GM21390 (cell line): ENCODE data around the gene PID1.
"Not testable (repeated sequence)": the region's sequence is repeated elsewhere in the genome, so short reads cannot be mapped to it uniquely, and the experiment has no call there.

Experiments used
- ATAC-seq: cut with Tn5 transposase; IDR thresholded peaks from one replicate; pipeline ENCODE4 v1.9.1; 2021; ENCODE audit not compliant: unreplicated experiment

PID1 gene

DNA sequence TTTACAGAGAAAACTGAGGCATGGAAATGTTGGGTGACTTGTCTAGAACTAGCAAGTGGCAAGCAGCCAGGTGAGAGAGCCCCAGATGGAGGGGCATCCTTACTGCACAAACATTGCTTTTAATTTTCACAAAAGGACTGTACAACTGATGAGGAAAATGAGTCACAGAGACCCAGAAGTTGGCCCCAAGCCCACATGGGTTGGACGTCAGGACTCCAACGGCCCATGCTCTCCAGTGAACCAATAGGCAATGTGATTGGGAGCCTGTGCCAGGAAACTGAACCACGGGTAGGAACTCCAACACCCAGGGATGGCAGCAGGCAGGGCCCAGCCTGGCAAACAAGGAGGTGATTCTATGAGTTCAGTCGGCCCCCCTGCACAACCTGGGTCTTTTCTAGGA lies 50.8 kb downstream of the PID1 start:
- ATAC-seq = no peak

DNA sequence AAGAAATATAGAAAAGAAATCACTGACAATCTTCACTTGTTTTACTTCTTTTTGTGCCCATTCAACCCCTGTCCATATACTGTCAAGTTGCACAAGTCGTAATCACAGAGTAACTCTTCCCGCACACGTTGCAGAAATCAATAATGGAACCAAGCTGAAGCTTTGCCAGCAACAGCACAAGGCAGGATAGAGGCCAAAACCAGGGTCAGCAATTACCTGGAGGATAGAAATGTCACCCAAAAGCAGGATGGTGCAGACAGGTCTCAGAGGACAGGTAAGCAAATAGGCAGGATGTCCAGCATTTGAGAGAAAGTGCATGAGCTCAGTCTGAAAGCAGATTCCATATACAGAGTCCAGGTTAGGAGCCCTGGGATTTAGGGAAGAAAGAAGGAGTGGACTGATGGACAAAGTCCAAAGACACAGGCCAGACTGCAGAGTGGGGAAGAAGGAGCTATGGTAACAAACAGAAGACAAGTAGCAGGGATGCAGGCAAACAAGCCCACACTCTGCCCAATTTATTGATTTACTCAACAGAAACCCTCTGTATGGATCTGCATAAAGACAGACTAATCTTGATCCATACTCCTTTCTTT lies 52.7 kb downstream of the PID1 start:
- ATAC-seq = no peak

DNA sequence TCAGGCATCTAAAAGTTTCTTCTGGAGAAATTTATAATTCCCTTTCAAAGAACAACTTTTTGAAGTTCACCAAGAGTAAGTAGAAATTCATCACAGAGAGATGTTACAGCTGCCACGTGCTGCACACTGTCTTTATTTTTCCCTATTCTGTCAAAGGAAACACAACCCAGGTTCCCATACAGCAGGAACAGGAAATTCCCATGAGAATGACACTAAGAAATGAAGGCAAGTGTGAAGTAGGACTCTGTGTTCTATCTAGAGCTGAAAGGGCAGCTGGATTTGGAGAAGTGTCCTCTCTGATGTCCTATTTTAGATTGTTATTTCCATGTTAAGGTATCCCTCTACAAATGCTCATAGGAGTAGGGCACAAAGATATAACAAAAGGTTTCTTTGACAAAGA lies 58.8 kb downstream of the PID1 start:
- ATAC-seq = no peak

DNA sequence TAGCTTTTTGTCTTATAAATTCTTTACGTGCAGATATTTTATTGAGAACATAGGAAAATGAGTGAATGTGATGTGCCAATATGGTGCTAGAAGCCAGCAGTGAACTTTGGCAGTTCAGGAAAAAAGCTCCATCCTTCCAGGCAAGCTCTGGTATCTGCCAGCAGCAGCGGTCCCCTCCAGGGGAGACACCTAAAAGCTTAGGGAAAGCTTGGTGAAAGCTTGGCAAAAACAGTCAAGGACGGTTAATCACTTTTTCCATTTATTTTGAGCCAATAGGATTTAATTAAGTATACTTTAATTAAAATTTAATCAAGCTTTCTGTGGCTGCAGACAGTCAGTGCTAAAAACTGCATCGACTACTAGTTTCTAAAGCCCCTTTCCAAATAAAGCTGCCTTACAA lies 60.4 kb downstream of the PID1 start:
- ATAC-seq = no peak

DNA sequence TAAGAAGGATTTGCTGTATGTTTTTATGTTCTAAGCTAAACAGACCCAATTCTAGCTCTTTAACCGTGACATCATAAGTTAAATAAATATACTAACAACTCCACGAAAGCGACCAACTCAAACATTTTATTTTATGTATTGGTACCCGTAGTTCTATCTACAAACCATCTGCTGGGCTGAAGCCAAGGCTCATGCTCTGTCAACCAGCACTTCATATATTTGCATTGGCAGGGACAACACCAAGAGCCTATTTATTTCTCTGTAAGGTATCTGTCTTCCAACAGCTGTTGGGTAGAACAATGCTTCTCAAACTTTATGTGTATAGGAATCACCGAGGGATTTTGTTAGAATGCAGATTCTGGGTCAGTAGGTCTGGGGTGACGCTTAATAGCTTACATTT lies 64.5 kb downstream of the PID1 start:
- no peak for ATAC-seq

DNA sequence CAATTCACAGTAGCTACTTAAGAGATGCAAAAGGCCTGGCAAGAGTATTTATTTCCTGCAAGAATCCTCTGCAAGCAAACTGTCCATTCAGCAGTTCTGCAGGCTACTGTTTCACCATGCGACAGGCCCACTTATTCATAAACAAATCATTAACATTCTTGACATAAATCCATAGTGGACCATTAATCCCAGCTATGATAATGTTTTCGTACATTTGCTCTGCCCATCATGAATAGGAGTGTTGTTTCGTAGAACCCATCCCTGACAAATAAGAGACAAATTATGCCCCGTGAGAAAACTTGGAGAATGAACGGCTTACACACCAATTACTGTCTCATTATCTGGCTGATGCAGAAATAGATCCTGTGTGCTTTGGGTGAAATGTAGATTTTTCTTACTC lies 65.4 kb downstream of the PID1 start:
- ATAC-seq = no peak

DNA sequence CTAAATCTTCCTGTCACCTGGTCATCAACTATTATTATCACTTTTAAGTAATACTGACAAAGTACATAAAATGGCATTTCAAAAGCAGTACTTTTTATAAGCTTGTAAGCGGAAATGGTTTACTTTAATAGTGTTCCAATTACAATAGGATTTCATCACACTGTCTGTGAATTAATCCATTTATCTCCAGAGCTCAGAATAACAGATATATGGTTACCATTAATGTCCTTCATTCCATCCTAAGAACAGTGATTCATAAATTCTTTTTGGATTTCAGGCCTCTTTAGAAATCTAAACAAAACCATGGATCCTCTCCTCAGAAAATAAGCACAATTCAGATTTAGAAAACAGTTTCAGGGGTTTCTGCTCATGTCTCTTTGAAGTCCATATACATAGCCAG lies 68.4 kb downstream of the PID1 start:
- no peak for ATAC-seq

DNA sequence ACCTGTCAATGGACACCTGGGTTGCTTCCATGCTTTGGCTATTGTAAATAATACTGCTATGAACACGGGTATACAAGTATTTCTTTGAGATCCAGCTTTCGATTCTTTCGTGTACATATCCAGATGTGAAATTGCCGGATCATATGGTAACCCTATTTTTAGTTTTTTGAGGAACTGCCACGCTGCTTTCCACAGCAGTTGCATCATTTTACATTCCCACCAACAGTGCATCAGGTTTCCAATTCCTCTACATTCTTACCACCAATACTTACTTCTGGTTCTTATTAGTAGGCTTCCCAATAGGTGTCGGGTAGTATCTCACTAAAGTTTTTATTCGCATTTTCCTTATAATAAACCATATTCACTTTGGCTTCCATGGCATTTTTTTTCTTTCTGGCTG lies 69.6 kb downstream of the PID1 start:
- no peak for ATAC-seq

DNA sequence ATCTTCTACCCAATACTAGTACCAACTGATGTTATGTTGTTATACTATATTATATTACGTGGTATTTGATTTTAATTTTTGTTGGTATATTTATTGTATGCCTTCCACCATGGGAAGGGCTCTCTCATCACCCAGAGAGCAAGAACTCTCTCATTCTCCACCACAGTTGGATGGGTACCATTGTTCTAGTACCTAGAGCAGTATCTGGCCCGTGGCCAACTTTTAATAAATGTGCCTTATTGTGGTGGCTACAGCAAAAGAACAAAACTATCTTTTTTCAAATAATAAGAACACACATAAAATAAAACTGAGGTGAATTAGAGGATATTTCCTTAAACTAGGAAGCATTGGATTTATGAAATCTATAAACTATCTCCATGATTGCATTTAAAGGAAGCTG lies 71.8 kb downstream of the PID1 start:
- no peak for ATAC-seq

DNA sequence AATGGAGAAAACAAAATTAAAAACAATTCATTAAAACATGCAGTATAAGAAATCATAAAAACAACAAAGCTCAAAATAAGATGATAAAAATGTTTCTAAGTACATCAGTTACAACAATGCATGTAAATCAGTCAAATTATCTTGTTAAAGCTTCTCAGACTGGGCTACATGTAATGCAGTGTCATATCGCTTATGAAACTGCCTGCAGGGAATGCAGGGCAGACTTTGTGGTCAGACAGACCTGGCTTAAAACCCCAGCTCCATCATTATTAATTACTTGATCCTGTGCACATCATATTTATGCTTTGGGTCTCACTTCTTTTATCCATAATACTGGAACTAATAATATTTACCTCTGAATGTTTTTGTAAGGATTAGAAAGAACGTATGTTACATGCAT lies 74.6 kb downstream of the PID1 start:
- ATAC-seq = no peak

DNA sequence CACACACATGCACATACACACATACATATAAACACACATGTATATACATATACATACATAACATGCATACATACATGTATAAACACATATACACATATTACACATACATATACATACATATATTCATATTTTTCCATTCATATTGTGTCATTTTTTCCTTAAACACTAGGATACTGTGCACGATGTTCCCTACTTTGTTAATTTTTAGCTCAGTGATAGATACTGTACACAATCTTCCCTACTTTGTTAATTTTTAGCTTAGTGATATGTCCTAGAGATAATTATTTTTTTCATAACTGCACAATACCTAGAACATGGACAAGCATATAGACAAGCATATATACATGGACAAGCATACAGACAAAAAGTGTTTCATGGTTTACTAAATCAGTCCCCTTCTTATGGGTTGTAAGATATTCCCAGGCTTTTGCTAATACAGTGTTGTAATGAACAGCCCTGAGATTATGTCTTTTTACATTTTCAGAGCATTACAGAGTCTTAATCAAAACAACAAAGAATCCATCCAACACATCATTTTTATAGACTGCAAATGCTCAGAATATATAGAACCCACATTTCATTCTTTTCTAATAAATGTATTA lies 75.6 kb downstream of the PID1 start:
- no peak for ATAC-seq

DNA sequence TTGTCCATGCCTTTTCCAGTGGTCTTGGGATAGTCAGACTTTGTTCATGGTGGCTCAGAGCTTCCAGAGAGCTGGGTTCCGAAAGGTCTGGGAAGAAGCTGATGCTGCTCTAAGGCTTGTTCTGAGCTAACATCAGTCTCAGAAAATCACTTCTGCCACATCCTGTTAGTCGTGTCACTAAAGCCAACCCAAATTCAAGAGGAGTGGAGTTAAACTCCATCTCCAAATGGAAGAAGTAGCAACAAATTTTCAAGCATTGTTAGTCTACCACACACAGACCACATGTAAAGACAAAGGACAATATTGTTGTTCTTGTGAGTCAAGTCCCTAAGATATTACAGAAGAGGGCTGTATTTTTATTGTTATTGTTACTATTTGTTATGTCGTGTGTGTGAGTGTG lies 77.8 kb downstream of the PID1 start:
- ATAC-seq = no peak

DNA sequence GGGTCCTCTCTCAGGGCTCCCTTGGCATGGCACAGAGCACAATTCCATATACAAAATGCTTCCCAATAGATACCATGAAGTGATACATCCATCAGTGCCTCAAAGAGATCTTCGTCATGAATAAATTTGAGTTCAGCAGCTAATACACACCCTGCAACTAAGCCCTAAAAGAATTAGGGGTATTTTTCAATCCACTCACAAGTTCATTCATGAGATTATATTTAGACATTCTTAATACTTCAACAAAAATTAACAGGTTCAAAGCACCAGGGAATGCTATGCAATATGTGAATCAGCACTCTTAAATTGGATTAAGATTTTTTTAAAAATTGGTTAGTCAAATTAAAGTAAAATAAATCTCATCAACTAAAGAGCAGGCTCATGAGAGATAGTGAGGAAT lies 79.7 kb downstream of the PID1 start:
- ATAC-seq = no peak

DNA sequence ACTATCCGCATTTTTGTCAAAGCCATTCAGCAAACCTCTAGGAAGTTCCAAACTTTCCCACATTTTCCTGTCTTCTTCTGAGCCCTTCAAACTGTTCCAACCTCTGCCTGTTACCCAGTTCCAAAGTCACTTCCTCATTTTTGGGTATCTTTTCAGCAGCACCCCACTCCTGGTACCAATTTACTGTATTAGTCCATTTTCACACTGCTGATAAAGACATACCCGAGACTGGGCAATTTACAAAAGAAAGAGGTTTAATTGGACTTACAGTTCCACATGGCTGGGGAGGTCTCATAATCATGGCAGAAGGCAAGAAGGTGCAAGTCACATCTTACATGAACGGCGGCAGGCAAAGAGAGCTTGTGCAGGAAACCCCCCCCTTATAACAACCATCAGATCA lies 84.0 kb downstream of the PID1 start:
- not testable (repeated sequence) for ATAC-seq

DNA sequence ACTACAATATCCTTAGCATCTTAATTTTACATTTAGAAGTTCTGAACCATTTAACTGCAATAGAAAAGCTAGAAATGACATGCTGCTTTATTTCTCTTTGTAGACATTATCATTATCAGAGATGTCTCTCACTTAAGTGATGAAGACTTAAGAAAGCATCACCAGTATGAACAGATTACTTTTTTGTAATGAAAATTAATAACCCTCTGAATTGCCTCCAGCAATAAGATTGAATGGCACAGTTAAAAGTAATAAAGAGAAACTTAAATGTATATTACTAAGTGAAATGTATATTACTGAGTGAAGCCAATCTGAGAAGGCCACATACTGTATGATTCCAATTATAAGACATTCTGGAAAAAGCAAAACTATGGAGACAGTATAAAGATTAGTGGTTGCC lies 89.4 kb downstream of the PID1 start:
- ATAC-seq = no peak

DNA sequence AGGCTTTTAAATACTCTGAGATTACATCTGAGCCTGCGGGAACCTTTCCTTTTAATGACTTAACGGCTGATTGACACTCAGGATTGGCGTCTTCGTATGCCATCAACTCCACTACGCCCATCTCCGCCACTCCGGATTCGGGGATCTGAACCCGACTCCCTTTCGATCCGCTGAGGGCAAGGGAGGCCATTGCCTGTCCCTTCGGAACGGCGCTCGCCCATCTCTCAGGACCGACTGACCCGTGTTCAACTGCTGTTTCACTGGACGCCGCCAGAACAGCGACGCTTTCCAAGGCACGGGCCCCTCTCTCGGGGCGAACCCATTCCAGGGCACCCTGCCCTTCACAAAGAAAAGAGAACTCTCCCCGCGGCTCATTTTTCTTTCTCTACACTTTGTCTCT lies 90.4 kb downstream of the PID1 start:
- ATAC-seq = no peak

DNA sequence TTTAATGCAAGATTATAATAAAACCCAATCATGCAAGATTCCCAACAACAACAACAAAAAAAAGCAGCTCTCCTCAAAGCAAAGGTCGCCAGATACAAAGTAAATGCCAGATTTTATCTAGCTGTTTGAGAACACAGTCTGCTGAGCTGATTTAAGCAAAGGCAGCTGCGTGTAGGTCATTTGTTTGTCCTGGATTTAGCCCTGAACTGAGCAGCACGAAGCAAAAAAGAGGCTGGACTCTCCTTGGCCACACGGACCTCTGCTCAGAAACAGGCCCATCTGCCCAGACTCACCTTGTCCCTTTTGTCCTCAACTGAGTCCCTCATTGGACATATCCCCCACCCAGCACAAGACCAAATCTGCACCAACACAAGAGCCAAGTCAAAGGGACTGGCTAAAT lies 91.5 kb downstream of the PID1 start:
- no peak for ATAC-seq

DNA sequence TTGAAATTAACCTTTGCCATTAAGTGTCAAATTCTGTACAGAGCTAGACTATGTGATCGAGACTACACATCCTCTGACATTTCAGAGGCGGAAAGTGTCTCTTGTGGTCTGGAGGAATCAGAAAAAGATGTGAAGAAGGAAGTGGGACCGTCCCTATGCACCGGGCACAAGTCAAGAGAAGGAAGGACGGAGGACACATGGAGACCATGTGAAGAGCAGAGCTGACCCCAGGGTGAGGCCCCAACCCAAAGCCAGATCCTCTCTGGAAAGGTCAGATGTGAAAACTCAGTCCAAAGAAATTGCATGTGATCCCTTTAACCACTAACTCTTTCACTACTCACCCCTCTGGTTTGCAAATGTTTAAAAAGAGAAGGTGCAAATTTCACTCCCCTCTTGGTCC lies 92.4 kb downstream of the PID1 start:
- no peak for ATAC-seq

DNA sequence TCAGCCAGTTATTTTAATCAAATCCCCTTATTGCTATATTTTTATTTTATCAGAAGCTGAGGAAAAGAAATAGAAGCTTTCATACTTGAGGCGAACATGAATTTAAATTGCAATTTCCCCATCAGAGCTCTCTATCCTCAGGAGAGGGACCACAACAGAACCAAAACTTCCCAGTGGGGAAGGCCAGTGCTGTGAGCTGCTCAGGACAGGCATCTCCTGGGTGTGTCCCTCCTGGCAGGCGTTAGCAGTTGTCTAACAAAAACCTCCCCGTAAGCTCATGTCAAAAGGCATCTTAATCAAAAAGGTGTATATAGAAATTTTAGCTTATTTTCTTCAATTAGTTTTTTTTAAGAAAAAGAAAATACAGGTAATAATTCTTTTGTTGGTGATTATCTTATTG lies 93.0 kb downstream of the PID1 start:
- ATAC-seq = no peak

DNA sequence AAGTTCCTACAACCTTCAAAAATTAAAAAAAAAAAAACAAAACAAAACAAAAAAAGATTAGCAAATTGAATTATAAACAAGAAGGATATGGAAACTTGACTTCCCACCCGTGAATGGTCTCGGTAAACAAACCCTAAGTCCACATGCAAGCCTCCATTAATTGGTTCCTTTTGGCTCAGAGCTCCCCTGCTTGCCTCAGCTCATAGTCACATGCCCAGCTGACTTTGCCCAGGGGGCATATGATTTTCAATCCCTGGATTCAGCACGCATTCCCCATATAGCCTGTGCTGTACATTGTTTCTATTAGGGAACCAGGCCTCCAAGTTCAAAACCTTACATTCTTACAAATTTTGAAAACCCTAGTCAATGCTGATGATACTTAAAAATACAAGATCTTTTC lies 95.0 kb downstream of the PID1 start:
- no peak for ATAC-seq

DNA sequence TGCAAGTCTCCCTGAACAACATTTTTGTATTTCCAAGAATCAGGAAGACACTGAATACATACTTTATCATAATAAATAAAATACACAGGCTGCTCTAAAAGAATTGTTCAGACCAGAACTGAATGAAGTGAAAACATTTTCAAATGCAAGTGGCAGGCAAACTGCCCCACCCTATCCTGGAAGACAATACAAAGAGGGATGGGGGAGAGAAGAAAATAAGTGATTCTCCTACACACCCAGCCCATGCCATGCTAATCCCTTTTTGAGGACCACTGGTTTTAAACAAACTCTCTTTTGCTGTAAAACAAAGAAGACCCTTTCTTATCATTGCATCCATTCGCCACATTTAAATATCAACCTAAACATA lies 95.6 kb downstream of the PID1 start:
- no peak for ATAC-seq

DNA sequence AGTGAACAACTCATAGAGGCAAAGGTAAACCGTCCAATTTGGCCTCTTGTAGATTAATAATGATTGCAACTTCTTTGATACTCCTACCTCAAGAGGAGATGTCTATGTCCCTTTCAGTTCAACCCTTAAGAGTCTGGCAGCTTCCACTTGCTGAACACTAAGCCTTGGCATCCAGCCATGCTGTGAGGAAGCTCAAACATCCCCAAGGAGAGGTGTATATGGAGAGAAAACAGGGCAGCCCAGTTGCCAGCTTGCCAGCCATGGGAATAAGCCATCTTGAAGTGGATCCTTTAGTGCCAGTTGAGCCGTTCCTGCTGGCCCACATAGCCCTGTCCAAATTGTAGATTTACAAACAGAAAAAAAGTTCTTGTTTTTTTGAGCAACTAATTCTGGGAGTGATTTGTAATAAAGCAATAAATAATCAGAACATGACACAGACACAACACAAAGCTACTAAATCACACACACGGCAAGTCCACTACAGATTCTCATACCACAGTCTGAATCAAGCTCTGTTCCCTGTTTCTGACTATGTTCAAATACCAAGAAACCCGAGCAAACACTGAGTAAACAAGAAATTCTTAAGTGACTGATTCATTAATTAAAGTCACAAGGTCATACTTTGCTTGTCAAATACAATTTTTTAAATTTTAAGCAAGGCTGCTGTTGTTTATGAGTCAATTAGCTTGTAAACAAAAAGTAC lies 96.1 kb downstream of the PID1 start:
- ATAC-seq = no peak

DNA sequence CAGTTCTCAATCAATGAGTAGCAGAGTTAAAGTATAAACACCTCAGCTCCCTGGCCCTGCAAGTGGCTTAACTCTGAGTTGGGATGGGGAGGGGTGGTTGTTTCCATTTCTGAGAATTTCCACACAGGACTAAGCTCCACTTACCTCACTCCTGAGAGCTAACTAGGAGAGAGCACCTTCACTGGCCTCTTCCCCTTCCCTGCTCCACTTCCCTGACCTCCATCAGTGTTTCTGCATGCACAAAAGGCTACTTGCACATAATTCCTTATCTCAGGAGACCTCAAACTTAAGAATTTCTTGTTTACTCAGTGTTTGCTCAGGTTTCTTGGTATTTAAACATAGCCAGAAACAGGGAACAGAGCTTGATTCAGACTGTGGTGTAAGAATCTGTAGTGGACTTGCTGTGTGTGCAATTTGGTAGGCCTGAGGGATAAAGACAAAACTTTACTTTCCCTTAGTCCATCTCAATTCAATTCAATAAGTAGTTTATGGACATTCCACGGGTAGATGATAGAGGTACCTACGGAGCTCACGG lies 97.2 kb downstream of the PID1 start:
- no peak for ATAC-seq
